ENCODE results near the gene CCL22.

Gene CCL22

GRCh38 chr16:57409065-57409464, 50.5 kb downstream of the CCL22 start:
- Histone ChIP-seq H4K20me1 (ENCODE audit: insufficient read depth, low read length) (no peaks in the 10 kb centered on the region), H3K36me3 (ENCODE audit: insufficient read depth, low read length) (no peaks in the 10 kb centered on the region), H3K4me3 (ENCODE audit: low read depth in 1 of 2, low read length in 2 of 2) (no peak overlapping the region), H3K27me3 (ENCODE audit: insufficient read depth, low read length, poor library complexity) (no peaks in the 10 kb centered on the region), H3K9ac (ENCODE audit: low read depth, low read length) (no peak overlapping the region), H3K4me1 (ENCODE audit: insufficient read depth, low read length) (no peaks in the 10 kb centered on the region), H3K79me2 (ENCODE audit: insufficient read depth, low read length) (no peaks in the 10 kb centered on the region), H2AFZ (ENCODE audit: low read depth, low read length) (no peak overlapping the region), H3K27ac (ENCODE audit: low read length) (no peak overlapping the region), H3K4me2 (ENCODE audit: insufficient read depth, low read length) (no peak overlapping the region), H3K9me3 (ENCODE audit: insufficient read depth, low read length, severe bottlenecking) (no peaks in the 10 kb centered on the region)
- TF ChIP-seq EZH2 (IDR thresholded peaks at IDR 0.05; ENCODE audit: borderline replicate concordance, low read depth, low read length, severe bottlenecking) (no peak), CTCF (IDR thresholded peaks at IDR 0.05; ENCODE audit: borderline replicate concordance, extremely low read depth, low read length, poor library complexity, severe bottlenecking) (no peak)
- DNase-seq (no peak), ATAC-seq (ENCODE audit: insufficient read depth, low read depth) (no peak)

- H3K27ac ChIP-seq (ENCODE audit: low read length), result no peak overlapping the region
- no peak overlapping the region for H2AFZ ChIP-seq (ENCODE audit: low read depth, low read length)
- ATAC-seq (ENCODE audit: insufficient read depth, low read depth) (no peak), DNase-seq (no peak)
- no peaks in the 10 kb centered on the region for H3K27me3 ChIP-seq (ENCODE audit: insufficient read depth, low read length, poor library complexity)
- H3K4me3 ChIP-seq (ENCODE audit: low read depth in 1 of 2, low read length in 2 of 2), result no peak overlapping the region
- TF ChIP-seq CTCF (IDR thresholded peaks at IDR 0.05; ENCODE audit: borderline replicate concordance, extremely low read depth, low read length, poor library complexity, severe bottlenecking), result no peak
- TF ChIP-seq EZH2 (IDR thresholded peaks at IDR 0.05; ENCODE audit: borderline replicate concordance, low read depth, low read length, severe bottlenecking), result no peak
- no peaks in the 10 kb centered on the region for H3K9me3 ChIP-seq (ENCODE audit: insufficient read depth, low read length, severe bottlenecking)
- H3K4me2 ChIP-seq (ENCODE audit: insufficient read depth, low read length), result no peak overlapping the region
- H3K36me3 ChIP-seq (ENCODE audit: insufficient read depth, low read length), result no peaks in the 10 kb centered on the region
- no peak overlapping the region for H3K9ac ChIP-seq (ENCODE audit: low read depth, low read length)
- H3K79me2 ChIP-seq (ENCODE audit: insufficient read depth, low read length), result no peaks in the 10 kb centered on the region
- no peaks in the 10 kb centered on the region for H3K4me1 ChIP-seq (ENCODE audit: insufficient read depth, low read length)
- no peaks in the 10 kb centered on the region for H4K20me1 ChIP-seq (ENCODE audit: insufficient read depth, low read length)
Measured at GRCh38 chr16:57409870-57410587, 51.4 kb downstream of the CCL22 start.

- Histone ChIP-seq H3K4me1 (ENCODE audit: insufficient read depth, low read length) (no peaks in the 10 kb centered on the region), H3K9me3 (ENCODE audit: insufficient read depth, low read length, severe bottlenecking) (no peaks in the 10 kb centered on the region), H3K4me3 (ENCODE audit: low read depth in 1 of 2, low read length in 2 of 2) (no peak overlapping the region), H3K27ac (ENCODE audit: low read length) (no peak overlapping the region), H2AFZ (ENCODE audit: low read depth, low read length) (no peak overlapping the region), H3K27me3 (ENCODE audit: insufficient read depth, low read length, poor library complexity) (no peaks in the 10 kb centered on the region), H3K9ac (ENCODE audit: low read depth, low read length) (no peak overlapping the region), H3K4me2 (ENCODE audit: insufficient read depth, low read length) (no peak overlapping the region), H3K36me3 (ENCODE audit: insufficient read depth, low read length) (no peaks in the 10 kb centered on the region), H3K79me2 (ENCODE audit: insufficient read depth, low read length) (no peaks in the 10 kb centered on the region), H4K20me1 (ENCODE audit: insufficient read depth, low read length) (no peaks in the 10 kb centered on the region)
- no peak for TF ChIP-seq CTCF (IDR thresholded peaks at IDR 0.05; ENCODE audit: borderline replicate concordance, extremely low read depth, low read length, poor library complexity, severe bottlenecking)
- no peak for TF ChIP-seq EZH2 (IDR thresholded peaks at IDR 0.05; ENCODE audit: borderline replicate concordance, low read depth, low read length, severe bottlenecking)
- DNase-seq (no peak), ATAC-seq (ENCODE audit: insufficient read depth, low read depth) (no peak)
Measured at GRCh38 chr16:57411362-57411976, 52.9 kb downstream of the CCL22 start.
